Hematopoietic multipotent progenitor cell treated with erythropoietin and hydrocortisone succinate and interleukin-3 and kit ligand, for 15 days (in vitro differentiated cells): ENCODE data around the gene TRIM43B.
"Not testable (repeated sequence)": the region's sequence is repeated elsewhere in the genome, so short reads cannot be mapped to it uniquely, and the experiment has no call there.

ENCODE experiments used
- DNase-seq: peaks from one replicate; pipeline ENCODE4 v3.0.0-alpha.2; 2015; ENCODE audit warnings: low spot score

The TRIM43B gene

GRCh38 chr2:95433973-95434372, 50.6 kb downstream of the TRIM43B start:
- DNase-seq, result not testable (repeated sequence)

GRCh38 chr2:95433373-95433772, 51.2 kb downstream of the TRIM43B start:
- not testable (repeated sequence) for DNase-seq

- DNase-seq, result not testable (repeated sequence)
These were observed 54.6 kb downstream of the TRIM43B start for GRCh38 chr2:95429748-95430467.

GRCh38 chr2:95427196-95427867, 57.2 kb downstream of the TRIM43B start:
- not testable (repeated sequence) for DNase-seq
